Body of pancreas (tissue), 4 donors: Measurements from ENCODE around the gene ABHD16A.

ENCODE experiments used
- POLR2A ChIP-seq, 3 donors: fragments of 450-650 bp; IDR thresholded peaks; one replicate each; pipeline ENCODE4 v1.6.1; 2016; ENCODE audit warnings: antibody characterized with exemption in 3 of 3, mild to moderate bottlenecking in 2 of 3
- TF ChIP-seq, protein P1 (sequence below), 7 experiments: fragments of 450-650 bp in 4 of 7; fragments of 200-600 bp in 3 of 7; sonication (generic) in 3 of 7; IDR thresholded peaks; one replicate each; pipeline ENCODE4 v1.5.1; 2016 to 2019; ENCODE audit warnings: antibody characterized with exemption in 7 of 7

DNA sequence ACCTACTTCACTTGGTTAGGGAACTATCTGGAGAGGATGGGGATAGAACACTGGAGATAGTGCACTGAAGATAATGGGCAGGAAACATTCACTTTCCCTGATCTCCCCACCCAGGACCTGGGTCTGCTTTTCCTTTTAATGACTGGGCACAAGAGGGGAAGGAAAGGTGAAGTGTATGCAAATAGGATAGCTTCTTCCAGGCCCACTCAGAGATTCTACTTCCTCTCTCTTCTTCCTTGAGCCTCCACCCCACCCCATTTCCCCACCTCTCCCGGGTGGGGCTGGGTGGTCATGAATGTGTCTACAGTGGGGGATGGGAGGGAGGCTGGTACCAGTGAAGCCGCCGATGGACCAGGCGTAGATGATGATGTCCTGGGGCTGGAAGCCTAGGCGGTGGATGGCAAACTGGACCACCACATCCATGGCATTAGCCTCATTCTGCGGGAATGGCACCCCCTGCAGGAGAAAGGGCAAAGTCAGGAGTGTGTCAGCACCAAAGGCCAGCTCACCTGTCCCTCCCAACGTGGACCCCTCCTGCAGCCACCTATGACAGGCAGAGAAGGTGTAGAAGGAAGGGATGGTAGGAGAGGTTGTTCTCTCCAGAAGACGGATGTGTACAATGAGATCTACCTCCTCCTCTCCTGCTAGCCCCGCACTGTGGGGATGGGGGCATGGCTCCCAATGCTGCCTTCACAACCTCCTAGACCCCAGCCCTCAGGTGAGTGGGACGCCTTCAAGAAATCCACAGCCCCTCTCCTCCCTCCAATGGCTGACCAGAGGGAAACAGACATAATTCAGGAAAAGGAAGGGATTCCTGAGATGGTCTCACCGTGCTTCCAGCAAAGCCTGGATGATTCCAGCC lies 13.6 kb downstream of the ABHD16A start:
- TF ChIP-seq, protein P1, sequence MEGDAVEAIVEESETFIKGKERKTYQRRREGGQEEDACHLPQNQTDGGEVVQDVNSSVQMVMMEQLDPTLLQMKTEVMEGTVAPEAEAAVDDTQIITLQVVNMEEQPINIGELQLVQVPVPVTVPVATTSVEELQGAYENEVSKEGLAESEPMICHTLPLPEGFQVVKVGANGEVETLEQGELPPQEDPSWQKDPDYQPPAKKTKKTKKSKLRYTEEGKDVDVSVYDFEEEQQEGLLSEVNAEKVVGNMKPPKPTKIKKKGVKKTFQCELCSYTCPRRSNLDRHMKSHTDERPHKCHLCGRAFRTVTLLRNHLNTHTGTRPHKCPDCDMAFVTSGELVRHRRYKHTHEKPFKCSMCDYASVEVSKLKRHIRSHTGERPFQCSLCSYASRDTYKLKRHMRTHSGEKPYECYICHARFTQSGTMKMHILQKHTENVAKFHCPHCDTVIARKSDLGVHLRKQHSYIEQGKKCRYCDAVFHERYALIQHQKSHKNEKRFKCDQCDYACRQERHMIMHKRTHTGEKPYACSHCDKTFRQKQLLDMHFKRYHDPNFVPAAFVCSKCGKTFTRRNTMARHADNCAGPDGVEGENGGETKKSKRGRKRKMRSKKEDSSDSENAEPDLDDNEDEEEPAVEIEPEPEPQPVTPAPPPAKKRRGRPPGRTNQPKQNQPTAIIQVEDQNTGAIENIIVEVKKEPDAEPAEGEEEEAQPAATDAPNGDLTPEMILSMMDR (IDR thresholded peaks at IDR 0.05): peak in 1 of 7 experiments; percentile 21
- TF ChIP-seq POLR2A (IDR thresholded peaks at IDR 0.05): no peak
